ENCODE measurements around the gene RALGAPB.

Gene RALGAPB

DNA sequence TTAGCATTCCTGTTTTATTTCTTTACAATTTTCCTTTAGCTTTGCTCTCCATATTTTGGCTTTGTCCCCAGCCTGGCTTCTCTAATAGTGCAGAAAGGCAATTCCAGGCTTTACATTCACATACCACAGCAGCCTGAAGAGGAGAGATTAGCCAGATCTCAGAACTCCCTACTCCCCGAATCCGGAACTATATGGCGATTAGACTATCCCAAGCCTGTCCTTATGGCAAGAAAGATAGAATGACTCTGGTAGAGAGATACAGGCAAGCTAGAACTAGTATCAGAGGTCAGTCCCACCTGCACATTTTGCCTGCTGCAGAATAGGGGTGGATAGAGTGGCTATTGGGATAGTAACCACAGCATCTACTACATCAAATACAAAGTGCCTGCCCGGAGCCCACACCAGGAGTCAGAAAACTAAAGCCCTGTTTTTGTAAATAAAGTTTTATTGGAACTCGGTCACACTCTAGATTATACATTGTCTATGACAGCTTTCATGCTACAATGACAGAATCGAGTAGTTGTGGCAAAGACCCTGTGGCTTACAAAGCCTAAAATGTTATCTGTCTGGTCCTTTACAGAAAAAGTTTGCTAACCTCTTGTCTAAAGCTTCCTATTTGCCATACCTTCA lies 91.3 kb downstream of the RALGAPB start:
- H2AFZ ChIP-seq (ENCODE audit: low read length): no peak overlapping the region
- H4K20me1 ChIP-seq (ENCODE audit: insufficient read depth, low read length): no peaks in the 10 kb centered on the region
- DNase-seq: no peak
- no peak for TF ChIP-seq EZH2phosphoT487 (IDR thresholded peaks at IDR 0.05; ENCODE audit: low read length)
- H3K9me2 ChIP-seq (replicated peaks; ENCODE audit: insufficient read depth, low read length): no peaks in the 10 kb centered on the region
- H3K9me3 ChIP-seq (replicated peaks; ENCODE audit: insufficient read depth, low read length): no peaks in the 10 kb centered on the region
- H3K4me2 ChIP-seq (ENCODE audit: low read depth, low read length): no peak overlapping the region
- no peaks in the 10 kb centered on the region for H3K27me3 ChIP-seq (replicated peaks; ENCODE audit: insufficient read depth, low read length)
- no peaks in the 10 kb centered on the region for H3F3A ChIP-seq (ENCODE audit: insufficient read depth, low read length)
- H3K4me1 ChIP-seq (ENCODE audit: low read length): no peaks in the 10 kb centered on the region
- no peak overlapping the region for H3K4me3 ChIP-seq (ENCODE audit: low read length)
- no peak overlapping the region for H3K9ac ChIP-seq (ENCODE audit: low read length)
- H3K36me3 ChIP-seq (replicated peaks; ENCODE audit: insufficient read depth, low read length): no peaks in the 10 kb centered on the region; the same call in 1 of the 2 replicates
- H3K27ac ChIP-seq (ENCODE audit: low read length): no peak overlapping the region
- H3K79me2 ChIP-seq (ENCODE audit: low read length): no peaks in the 10 kb centered on the region

DNA sequence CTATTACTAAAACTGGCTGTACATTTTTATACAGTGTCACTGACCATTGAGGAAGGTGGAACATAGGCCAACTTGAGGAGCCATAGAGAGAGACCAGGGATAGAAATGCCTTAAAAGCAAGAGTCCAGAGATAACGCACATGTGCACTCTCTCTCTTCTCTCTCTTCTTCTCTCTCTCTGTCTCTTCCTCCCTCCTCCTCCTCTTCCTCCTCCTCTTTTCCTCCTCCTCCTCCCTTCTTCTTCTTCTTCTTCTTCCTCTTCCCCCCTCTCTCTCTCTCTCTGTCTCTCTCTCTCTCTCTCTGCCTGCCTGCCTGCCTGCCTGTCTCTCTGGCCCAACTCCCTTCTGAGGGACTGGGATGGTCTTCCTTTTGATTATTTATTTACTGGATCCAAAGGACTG lies 92.0 kb downstream of the RALGAPB start:
- Histone ChIP-seq H3K27me3 (replicated peaks; ENCODE audit: insufficient read depth, low read length) (no peaks in the 10 kb centered on the region), H4K20me1 (ENCODE audit: insufficient read depth, low read length) (no peaks in the 10 kb centered on the region), H3K9me2 (replicated peaks; ENCODE audit: insufficient read depth, low read length) (no peaks in the 10 kb centered on the region), H3K79me2 (ENCODE audit: low read length) (no peaks in the 10 kb centered on the region), H3K4me3 (ENCODE audit: low read length) (no peak overlapping the region), H3K4me1 (ENCODE audit: low read length) (no peaks in the 10 kb centered on the region), H3K27ac (ENCODE audit: low read length) (no peak overlapping the region), H3K36me3 (replicated peaks; ENCODE audit: insufficient read depth, low read length) (no peaks in the 10 kb centered on the region; the same call in 1 of the 2 replicates), H3K4me2 (ENCODE audit: low read depth, low read length) (no peak overlapping the region), H2AFZ (ENCODE audit: low read length) (no peak overlapping the region), H3F3A (ENCODE audit: insufficient read depth, low read length) (no peaks in the 10 kb centered on the region), H3K9ac (ENCODE audit: low read length) (no peak overlapping the region), H3K9me3 (replicated peaks; ENCODE audit: insufficient read depth, low read length) (no peaks in the 10 kb centered on the region)
- no peak for TF ChIP-seq EZH2 (optimal IDR thresholded peaks at IDR 0.05; ENCODE audit: low read depth, low read length)
- no peak for TF ChIP-seq EZH2phosphoT487 (IDR thresholded peaks at IDR 0.05; ENCODE audit: low read length)
- TF ChIP-seq, protein P1, sequence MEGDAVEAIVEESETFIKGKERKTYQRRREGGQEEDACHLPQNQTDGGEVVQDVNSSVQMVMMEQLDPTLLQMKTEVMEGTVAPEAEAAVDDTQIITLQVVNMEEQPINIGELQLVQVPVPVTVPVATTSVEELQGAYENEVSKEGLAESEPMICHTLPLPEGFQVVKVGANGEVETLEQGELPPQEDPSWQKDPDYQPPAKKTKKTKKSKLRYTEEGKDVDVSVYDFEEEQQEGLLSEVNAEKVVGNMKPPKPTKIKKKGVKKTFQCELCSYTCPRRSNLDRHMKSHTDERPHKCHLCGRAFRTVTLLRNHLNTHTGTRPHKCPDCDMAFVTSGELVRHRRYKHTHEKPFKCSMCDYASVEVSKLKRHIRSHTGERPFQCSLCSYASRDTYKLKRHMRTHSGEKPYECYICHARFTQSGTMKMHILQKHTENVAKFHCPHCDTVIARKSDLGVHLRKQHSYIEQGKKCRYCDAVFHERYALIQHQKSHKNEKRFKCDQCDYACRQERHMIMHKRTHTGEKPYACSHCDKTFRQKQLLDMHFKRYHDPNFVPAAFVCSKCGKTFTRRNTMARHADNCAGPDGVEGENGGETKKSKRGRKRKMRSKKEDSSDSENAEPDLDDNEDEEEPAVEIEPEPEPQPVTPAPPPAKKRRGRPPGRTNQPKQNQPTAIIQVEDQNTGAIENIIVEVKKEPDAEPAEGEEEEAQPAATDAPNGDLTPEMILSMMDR (IDR thresholded peaks at IDR 0.05; ENCODE audit: low read length): no peak
- DNase-seq: no peak

DNA sequence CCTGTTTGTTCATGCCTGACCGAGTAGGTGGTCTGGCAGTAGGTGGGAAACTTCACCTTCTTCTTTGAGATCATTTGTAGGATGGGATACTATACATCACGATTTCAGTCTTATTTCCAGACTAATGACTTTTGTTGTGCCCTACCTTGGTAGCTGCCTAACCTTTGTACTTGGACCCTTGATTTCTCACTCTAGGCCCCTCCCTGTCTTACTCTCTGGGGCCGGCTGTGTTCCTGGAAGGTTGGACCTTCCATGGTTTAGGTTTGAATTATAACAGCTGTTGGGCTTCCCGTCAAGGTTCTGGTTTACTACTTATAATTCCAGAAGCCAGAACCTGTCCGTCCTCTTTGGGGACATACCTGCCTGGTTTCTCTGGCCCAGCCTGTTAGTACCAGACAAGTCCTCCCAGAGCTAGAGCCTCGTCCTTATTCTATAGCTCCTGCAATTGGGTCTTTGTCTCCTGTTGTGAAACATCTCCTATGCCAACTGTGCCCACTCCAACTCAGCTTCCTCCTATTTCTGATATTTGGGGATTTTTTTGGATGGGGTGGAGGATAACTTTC lies 93.5 kb downstream of the RALGAPB start:
- Histone ChIP-seq H3F3A (ENCODE audit: insufficient read depth, low read length) (no peaks in the 10 kb centered on the region), H3K4me1 (ENCODE audit: low read length) (no peaks in the 10 kb centered on the region), H3K4me2 (ENCODE audit: low read depth, low read length) (no peak overlapping the region), H3K27me3 (replicated peaks; ENCODE audit: insufficient read depth, low read length) (no peaks in the 10 kb centered on the region), H4K20me1 (ENCODE audit: insufficient read depth, low read length) (no peaks in the 10 kb centered on the region), H3K27ac (ENCODE audit: low read length) (no peak overlapping the region), H3K4me3 (ENCODE audit: low read length) (no peak overlapping the region), H3K9me3 (replicated peaks; ENCODE audit: insufficient read depth, low read length) (no peaks in the 10 kb centered on the region), H3K79me2 (ENCODE audit: low read length) (no peaks in the 10 kb centered on the region), H3K9me2 (replicated peaks; ENCODE audit: insufficient read depth, low read length) (no peaks in the 10 kb centered on the region), H2AFZ (ENCODE audit: low read length) (no peak overlapping the region), H3K9ac (ENCODE audit: low read length) (no peak overlapping the region), H3K36me3 (replicated peaks; ENCODE audit: insufficient read depth, low read length) (no peaks in the 10 kb centered on the region; the same call in 1 of the 2 replicates)
- no peak for DNase-seq
- no peak for TF ChIP-seq EZH2 (optimal IDR thresholded peaks at IDR 0.05; ENCODE audit: low read depth, low read length)
- TF ChIP-seq, protein P1 (IDR thresholded peaks at IDR 0.05; ENCODE audit: low read length): no peak
- no peak for TF ChIP-seq EZH2phosphoT487 (IDR thresholded peaks at IDR 0.05; ENCODE audit: low read length)

All from MM.1S (cell line).